Right lobe of liver (tissue), 4 donors: ENCODE results near the gene CCT3.

ENCODE experiments used
- POLR2A ChIP-seq: fragments of 450-650 bp; IDR thresholded peaks from one replicate; pipeline ENCODE4 v1.6.1; 2017; ENCODE audit warnings: antibody characterized with exemption, mild to moderate bottlenecking
- TF ChIP-seq, protein P1 (sequence below), 4 donors: fragments of 200-600 bp in 3 of 4; fragments of 450-650 bp in 1 of 4; IDR thresholded peaks; one replicate each; pipeline versions ENCODE4 v1.5.1 to v1.8.0; 2016 to 2022; ENCODE audit warnings: antibody characterized with exemption in 4 of 4, mild to moderate bottlenecking in 2 of 4
- donor health status: DM: no; HTN: no; CAD: no.
- donor health status: DM: no; HTN: no; CAD: no.
- donor health status: DM: no; HTN: yes; CAD: no.

DNA sequence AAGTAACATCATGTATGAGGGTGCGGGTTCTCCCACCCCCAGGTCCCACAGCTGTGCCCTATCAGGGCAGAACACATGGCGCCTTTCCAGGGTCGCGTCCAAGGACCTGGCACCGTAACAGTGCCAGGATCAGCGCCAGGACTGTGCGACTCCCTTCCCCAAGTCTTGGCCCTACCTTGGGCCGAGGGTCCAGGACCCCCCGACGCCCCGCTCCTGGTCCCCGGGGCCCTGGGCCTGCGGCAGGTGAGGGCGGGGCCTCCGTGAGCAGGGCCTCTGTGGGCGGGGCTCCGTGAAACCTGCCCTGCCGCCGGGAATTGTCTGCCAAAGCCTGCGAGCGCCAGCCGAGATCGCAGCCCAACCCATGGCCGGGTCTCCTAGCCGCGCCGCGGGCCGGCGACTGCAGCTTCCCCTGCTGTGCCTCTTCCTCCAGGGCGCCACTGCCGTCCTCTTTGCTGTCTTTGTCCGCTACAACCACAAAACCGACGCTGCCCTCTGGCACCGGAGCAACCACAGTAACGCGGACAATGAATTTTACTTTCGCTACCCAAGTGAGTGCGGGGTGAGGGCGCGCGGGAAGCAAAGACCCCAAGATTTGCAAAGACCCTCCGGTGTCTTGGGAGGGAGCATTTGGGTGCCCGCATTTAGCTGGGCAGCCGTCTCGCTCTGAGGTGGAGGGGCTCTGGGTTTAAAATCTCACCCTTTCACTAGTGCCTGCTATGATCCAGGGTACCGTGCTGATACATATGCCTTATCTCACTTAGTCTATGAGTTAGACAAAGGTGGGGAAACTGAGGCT, 31.0 kb upstream of the CCT3 start, which contains the start of gene RHBG:
- TF ChIP-seq, protein P1, sequence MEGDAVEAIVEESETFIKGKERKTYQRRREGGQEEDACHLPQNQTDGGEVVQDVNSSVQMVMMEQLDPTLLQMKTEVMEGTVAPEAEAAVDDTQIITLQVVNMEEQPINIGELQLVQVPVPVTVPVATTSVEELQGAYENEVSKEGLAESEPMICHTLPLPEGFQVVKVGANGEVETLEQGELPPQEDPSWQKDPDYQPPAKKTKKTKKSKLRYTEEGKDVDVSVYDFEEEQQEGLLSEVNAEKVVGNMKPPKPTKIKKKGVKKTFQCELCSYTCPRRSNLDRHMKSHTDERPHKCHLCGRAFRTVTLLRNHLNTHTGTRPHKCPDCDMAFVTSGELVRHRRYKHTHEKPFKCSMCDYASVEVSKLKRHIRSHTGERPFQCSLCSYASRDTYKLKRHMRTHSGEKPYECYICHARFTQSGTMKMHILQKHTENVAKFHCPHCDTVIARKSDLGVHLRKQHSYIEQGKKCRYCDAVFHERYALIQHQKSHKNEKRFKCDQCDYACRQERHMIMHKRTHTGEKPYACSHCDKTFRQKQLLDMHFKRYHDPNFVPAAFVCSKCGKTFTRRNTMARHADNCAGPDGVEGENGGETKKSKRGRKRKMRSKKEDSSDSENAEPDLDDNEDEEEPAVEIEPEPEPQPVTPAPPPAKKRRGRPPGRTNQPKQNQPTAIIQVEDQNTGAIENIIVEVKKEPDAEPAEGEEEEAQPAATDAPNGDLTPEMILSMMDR (IDR thresholded peaks at IDR 0.05) = no peak
- no peak for TF ChIP-seq POLR2A
